OCI-LY7 (cell line): ENCODE data around the gene ENAM.

Source experiments
- EZH2phosphoT487 ChIP-seq: fragments of 200-600 bp; sonication (generic); IDR thresholded peaks from 2 replicates; pipeline ENCODE4 v1.6.1; 2018; ENCODE audit warnings: low read depth, borderline replicate concordance, mild to moderate bottlenecking, mixed run types, antibody characterized with exemption, low read length, moderate library complexity, mixed read lengths
- TF ChIP-seq, protein P1 (sequence below): fragments of 200-600 bp; sonication (generic); conservative IDR thresholded peaks from 2 replicates; pipeline ENCODE4 v1.5.1; 2014; ENCODE audit warnings: mild to moderate bottlenecking, antibody characterized with exemption, low read length, moderate library complexity, mixed read lengths

DNA sequence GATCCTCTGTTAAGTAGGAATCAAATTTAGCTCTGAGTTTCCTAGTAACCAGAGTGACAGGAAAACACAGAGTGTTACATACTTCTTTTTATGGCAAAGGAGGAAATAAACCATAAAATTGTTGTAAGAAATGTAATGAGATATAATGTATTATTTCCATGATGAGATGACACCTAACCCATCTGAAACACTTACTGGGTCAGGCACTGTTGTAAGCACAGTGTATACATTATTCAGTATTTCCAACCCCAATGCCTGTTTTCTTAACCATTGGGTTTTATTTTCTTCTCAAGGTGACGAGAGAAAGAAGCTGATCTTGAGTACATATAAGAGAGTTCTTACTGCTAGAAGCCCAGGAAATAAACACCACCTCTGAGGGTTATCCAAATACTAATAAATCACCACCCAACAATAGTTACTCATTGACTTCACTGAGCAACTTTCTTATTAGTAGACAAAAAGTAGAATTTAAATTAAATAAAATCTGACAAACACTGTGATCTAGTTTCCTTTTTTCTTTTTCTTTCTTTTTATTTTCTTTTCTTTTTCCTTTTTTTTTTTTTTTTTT lies 4.2 kb upstream of the ENAM start:
- TF ChIP-seq, protein P1, sequence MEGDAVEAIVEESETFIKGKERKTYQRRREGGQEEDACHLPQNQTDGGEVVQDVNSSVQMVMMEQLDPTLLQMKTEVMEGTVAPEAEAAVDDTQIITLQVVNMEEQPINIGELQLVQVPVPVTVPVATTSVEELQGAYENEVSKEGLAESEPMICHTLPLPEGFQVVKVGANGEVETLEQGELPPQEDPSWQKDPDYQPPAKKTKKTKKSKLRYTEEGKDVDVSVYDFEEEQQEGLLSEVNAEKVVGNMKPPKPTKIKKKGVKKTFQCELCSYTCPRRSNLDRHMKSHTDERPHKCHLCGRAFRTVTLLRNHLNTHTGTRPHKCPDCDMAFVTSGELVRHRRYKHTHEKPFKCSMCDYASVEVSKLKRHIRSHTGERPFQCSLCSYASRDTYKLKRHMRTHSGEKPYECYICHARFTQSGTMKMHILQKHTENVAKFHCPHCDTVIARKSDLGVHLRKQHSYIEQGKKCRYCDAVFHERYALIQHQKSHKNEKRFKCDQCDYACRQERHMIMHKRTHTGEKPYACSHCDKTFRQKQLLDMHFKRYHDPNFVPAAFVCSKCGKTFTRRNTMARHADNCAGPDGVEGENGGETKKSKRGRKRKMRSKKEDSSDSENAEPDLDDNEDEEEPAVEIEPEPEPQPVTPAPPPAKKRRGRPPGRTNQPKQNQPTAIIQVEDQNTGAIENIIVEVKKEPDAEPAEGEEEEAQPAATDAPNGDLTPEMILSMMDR: no peak
- TF ChIP-seq EZH2phosphoT487: no peak
